Fibroblast of lung (primary cell): ENCODE data around the gene APOA1. TPM values are rescaled to one million over a fixed set of nuclear protein-coding genes. Genes with fewer than 3 reads are reported as not detected.

Experiments used
- DNase-seq, 2 donors: peaks; one replicate each; pipeline versions ENCODE4 v3.0.0 to v3.0.0-alpha.2; 2010; ENCODE audit warnings: low read depth in 2 of 2
- H2AFZ ChIP-seq: 2 replicates; pipeline ENCODE4 v1.5.1; 2012; ENCODE audit warnings: low read length, control low read depth, inconsistent platforms
- H3K27ac ChIP-seq: 2 replicates; pipeline ENCODE4 v1.5.1; 2011; ENCODE audit warnings: low read length, control low read depth; ENCODE audit not compliant: insufficient read depth
- H3K27me3 ChIP-seq: 2 replicates; pipeline ENCODE4 v1.5.1; 2011; ENCODE audit warnings: mild to moderate bottlenecking, low read length; ENCODE audit not compliant: control insufficient read depth, insufficient read depth
- H3K36me3 ChIP-seq: 2 replicates; pipeline ENCODE4 v1.5.1; 2011; ENCODE audit warnings: low read length; ENCODE audit not compliant: control insufficient read depth, insufficient read depth
- H3K4me1 ChIP-seq: 2 replicates; pipeline ENCODE4 v1.5.1; 2011; ENCODE audit warnings: low read length; ENCODE audit not compliant: control insufficient read depth, insufficient read depth; ENCODE audit errors: extremely low read depth
- H3K4me2 ChIP-seq: 2 replicates; pipeline ENCODE4 v1.5.1; 2011; ENCODE audit warnings: low read length, control low read depth; ENCODE audit not compliant: insufficient read depth; ENCODE audit errors: extremely low read depth
- H3K4me3 ChIP-seq, 4 experiments: fragments of 200-600 bp in 1 of 4; sonication (generic) in 1 of 4; replicated peaks in 1 of 4; 2 replicates each; pipeline ENCODE4 v1.5.1; 2011 to 2016; ENCODE audit warnings: low read length in 4 of 4, low read depth in 3 of 4, mild to moderate bottlenecking in 3 of 4, control low read depth in 2 of 4, inconsistent platforms in 1 of 4, mixed read lengths in 1 of 4; ENCODE audit not compliant: insufficient read depth in 1 of 4; ENCODE audit errors: control extremely low read depth in 1 of 4
- H3K79me2 ChIP-seq: 2 replicates; pipeline ENCODE4 v1.5.1; 2012; ENCODE audit warnings: mild to moderate bottlenecking, low read length, inconsistent platforms; ENCODE audit not compliant: control insufficient read depth, insufficient read depth
- H3K9ac ChIP-seq: 2 replicates; pipeline ENCODE4 v1.5.1; 2011; ENCODE audit warnings: mild to moderate bottlenecking, low read length, control low read depth; ENCODE audit not compliant: insufficient read depth
- H3K9me3 ChIP-seq: 2 replicates; pipeline ENCODE4 v1.5.1; 2012; ENCODE audit warnings: low read depth, low read length; ENCODE audit not compliant: control insufficient read depth, insufficient read depth
- H4K20me1 ChIP-seq: 2 replicates; pipeline ENCODE4 v1.5.1; 2011; ENCODE audit warnings: low read length; ENCODE audit not compliant: control insufficient read depth, insufficient read depth; ENCODE audit errors: extremely low read depth
- CTCF ChIP-seq, 2 donors: IDR thresholded peaks in 1 of 2; conservative IDR thresholded peaks in 1 of 2; 1 replicate in 1 of 2; 2 replicates in 1 of 2; pipeline ENCODE4 v1.5.1; 2011 to 2012; ENCODE audit warnings: low read length in 2 of 2, control low read depth in 1 of 2, inconsistent platforms in 1 of 2, low read depth in 1 of 2, mild to moderate bottlenecking in 1 of 2
- EZH2 ChIP-seq: IDR thresholded peaks from 2 replicates; pipeline ENCODE4 v1.5.1; 2012; ENCODE audit warnings: low read length, control low read depth, mild to moderate bottlenecking; ENCODE audit errors: missing control alignments
- polyA plus RNA-seq, 2 donors: library from polyadenylated mRNA; depleted of rRNA in 1 of 2; stranded (reverse) in 1 of 2; unstranded in 1 of 2; fragments of >200 nt; gene quantifications; 2 replicates each; pipeline ENCODE4 v1.2.1, GENCODE V29; 2011 to 2012; ENCODE audit warnings: missing spikeins in 1 of 2
- total RNA-seq: library from RNA; depleted of rRNA; stranded (reverse); fragments of >200 nt; gene quantifications from 2 replicates; pipeline ENCODE4 v1.2.1, GENCODE V29; 2014

APOA1 gene
- total and polyA plus RNA-seq, 2 donors (not counting 1 experiment from before 2014, with no cell fraction given): 0.05 TPM; not detected in 1

GRCh38 chr11:116849060-116849459, 11.6 kb upstream of the APOA1 start:
- no peak for TF ChIP-seq EZH2
- H3K9me3 ChIP-seq: no peaks in the 10 kb centered on the region
- H3K4me2 ChIP-seq: no peak overlapping the region
- H3K4me1 ChIP-seq: peaks cover 16% of the 10 kb centered on the region
- no peak overlapping the region for H3K27ac ChIP-seq
- H2AFZ ChIP-seq: no peak overlapping the region
- DNase-seq: no peak
- no peaks in the 10 kb centered on the region for H4K20me1 ChIP-seq
- no peak overlapping the region for H3K9ac ChIP-seq
- H3K36me3 ChIP-seq: peaks cover 9% of the 10 kb centered on the region
- H3K79me2 ChIP-seq: no peaks in the 10 kb centered on the region
- no peak overlapping the region for H3K4me3 ChIP-seq
- no peaks in the 10 kb centered on the region for H3K27me3 ChIP-seq

DNA sequence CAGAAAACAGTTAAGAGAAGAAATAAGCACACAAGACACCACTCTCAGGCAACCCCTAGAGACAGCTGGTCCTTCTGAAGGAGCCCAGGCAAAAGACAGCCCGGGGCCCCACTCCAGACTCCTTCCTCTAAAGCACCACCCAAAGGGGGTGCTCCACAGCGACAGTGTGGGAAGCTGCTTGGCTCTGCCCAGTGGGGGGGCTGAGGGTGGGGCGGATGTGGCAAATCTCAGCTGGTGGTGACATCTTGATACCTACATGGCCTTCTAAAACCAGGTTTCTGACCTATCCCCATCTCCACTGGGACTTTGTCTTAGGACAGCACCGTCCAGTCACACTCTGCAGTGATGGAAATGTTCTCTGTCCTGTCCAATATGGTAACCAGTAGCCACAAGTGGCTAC, 10.2 kb upstream of the APOA1 start:
- H3K36me3 ChIP-seq: peaks cover 9% of the 10 kb centered on the region

DNA sequence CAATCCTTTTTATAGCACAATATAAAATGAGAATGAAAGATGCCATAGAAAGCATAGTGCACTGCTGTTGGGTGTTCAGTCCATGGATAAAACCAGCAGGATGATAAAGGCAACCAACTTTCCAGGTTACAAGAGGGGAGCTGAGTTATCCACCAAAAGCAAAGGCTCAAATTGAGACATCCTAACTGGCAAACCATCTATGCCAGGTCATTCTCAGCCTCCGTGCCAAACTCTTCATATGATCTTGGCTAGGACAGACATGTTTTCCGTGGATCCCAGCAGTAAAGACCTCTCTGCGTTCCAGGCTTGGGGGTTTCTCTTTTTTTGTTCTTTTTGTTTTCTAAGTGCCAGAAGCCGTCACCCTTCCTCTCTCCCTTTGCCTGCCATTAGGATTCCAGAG, 7.3 kb upstream of the APOA1 start:
- no peaks in the 10 kb centered on the region for H3K79me2 ChIP-seq
- H3K27me3 ChIP-seq: no peaks in the 10 kb centered on the region
- H3K4me2 ChIP-seq: no peak overlapping the region
- peaks cover 9% of the 10 kb centered on the region for H3K36me3 ChIP-seq
- no peak overlapping the region for H3K9ac ChIP-seq
- no peak overlapping the region for H3K27ac ChIP-seq
- no peak for TF ChIP-seq EZH2
- TF ChIP-seq CTCF (conservative IDR thresholded peaks at IDR 0.05 in 1 of 2, IDR thresholded peaks at IDR 0.05 in 1 of 2; ENCODE audit: low read depth in 1 of 2, low read length in 2 of 2): no peak
- no peak overlapping the region for H2AFZ ChIP-seq
- no peaks in the 10 kb centered on the region for H4K20me1 ChIP-seq
- H3K9me3 ChIP-seq: no peaks in the 10 kb centered on the region
- no peak overlapping the region for H3K4me3 ChIP-seq
- no peaks in the 10 kb centered on the region for H3K4me1 ChIP-seq
- DNase-seq: no peak

More for the DNA sequence above, 10.2 kb upstream of the APOA1 start:
- Histone ChIP-seq H3K4me1 (peaks cover 6% of the 10 kb centered on the region), H2AFZ (no peak overlapping the region), H3K27me3 (no peaks in the 10 kb centered on the region), H4K20me1 (no peaks in the 10 kb centered on the region), H3K4me2 (no peak overlapping the region), H3K9me3 (no peaks in the 10 kb centered on the region), H3K9ac (no peak overlapping the region), H3K79me2 (no peaks in the 10 kb centered on the region), H3K4me3 (no peak overlapping the region), H3K27ac (no peak overlapping the region)
- no peak for DNase-seq
- no peak for TF ChIP-seq EZH2
- no peak for TF ChIP-seq CTCF (conservative IDR thresholded peaks at IDR 0.05 in 1 of 2, IDR thresholded peaks at IDR 0.05 in 1 of 2; ENCODE audit: low read depth in 1 of 2, low read length in 2 of 2)
